PC-9 (cell line): Measurements from ENCODE around the gene ADAMTSL1. TPM values are rescaled to one million over a fixed set of nuclear protein-coding genes. Genes with fewer than 3 reads are reported as not detected.

ENCODE experiments used
- BruUV-seq: library from RNA; stranded (reverse); fragments of 400-500 nt; replicated peaks from 2 replicates; lab custom pipeline; 2021; lab: Mats Ljungman, UMichigan
- CTCF ChIA-PET: fragments of 300-600 bp; sonication (Branson Sonifier 250); formaldehyde crosslinking; loops from one replicate; lab custom pipeline; 2022; ENCODE audit warnings: antibody characterized with exemption; lab: Charles Lee
- POLR2A ChIA-PET: fragments of 300-600 bp; sonication (Branson Sonifier 250); formaldehyde crosslinking; loops from one replicate; lab custom pipeline; 2022; ENCODE audit warnings: antibody characterized with exemption; ENCODE audit not compliant: unreplicated experiment; lab: Charles Lee
- DNase-seq, 2 experiments: peaks; one replicate each; pipeline versions ENCODE4 v3.0.0 to v3.0.0-alpha.2; 2015 to 2022; ENCODE audit warnings: mixed read lengths in 1 of 2
- H2AFZ ChIP-seq: fragments of 200-600 bp; sonication (generic); 2 replicates; pipeline ENCODE4 v1.8.1; 2017; ENCODE audit warnings: antibody characterized with exemption
- H3F3A ChIP-seq: fragments of 200-600 bp; sonication (generic); 2 replicates; pipeline ENCODE4 v1.8.1; 2017; ENCODE audit warnings: antibody characterized with exemption, mild to moderate bottlenecking, low read depth; ENCODE audit not compliant: insufficient read depth
- H3K27ac ChIP-seq: fragments of 200-600 bp; sonication (generic); 2 replicates; pipeline ENCODE4 v1.6.1; 2016; ENCODE audit warnings: mixed run types
- H3K27me3 ChIP-seq: fragments of 200-600 bp; sonication (generic); 2 replicates; pipeline ENCODE4 v1.6.1; 2016; ENCODE audit warnings: low read depth, mixed run types; ENCODE audit not compliant: insufficient read depth
- H3K36me3 ChIP-seq: fragments of 200-600 bp; sonication (generic); 2 replicates; pipeline ENCODE4 v1.6.1; 2016; ENCODE audit warnings: low read depth, mixed run types
- H3K4me1 ChIP-seq: fragments of 200-600 bp; sonication (generic); replicated peaks from 2 replicates; pipeline ENCODE4 v1.6.1; 2016; ENCODE audit warnings: mixed run types; ENCODE audit not compliant: insufficient read depth
- H3K4me2 ChIP-seq: fragments of 200-600 bp; sonication (generic); 2 replicates; pipeline ENCODE4 v1.6.1; 2017; ENCODE audit warnings: mixed run types
- H3K4me3 ChIP-seq: fragments of 200-600 bp; sonication (generic); 2 replicates; pipeline ENCODE4 v1.6.1; 2016; ENCODE audit warnings: mixed run types
- H3K79me2 ChIP-seq: fragments of 200-600 bp; sonication (generic); 2 replicates; pipeline ENCODE4 v1.6.1; 2017; ENCODE audit warnings: low read depth, mixed run types
- H3K9me2 ChIP-seq: fragments of 200-600 bp; sonication (generic); 2 replicates; pipeline ENCODE4 v1.8.1; 2017; ENCODE audit warnings: mild to moderate bottlenecking; ENCODE audit not compliant: insufficient read depth
- H3K9me3 ChIP-seq: fragments of 200-600 bp; sonication (generic); 2 replicates; pipeline ENCODE4 v1.8.1; 2016; ENCODE audit warnings: low read depth; ENCODE audit not compliant: insufficient read depth
- H4K20me1 ChIP-seq: fragments of 200-600 bp; sonication (generic); 2 replicates; pipeline ENCODE4 v1.8.1; 2017; ENCODE audit not compliant: insufficient read depth
- CTCF ChIP-seq: fragments of 200-600 bp; sonication (generic); conservative IDR thresholded peaks from 2 replicates; pipeline ENCODE4 v1.6.1; 2017; ENCODE audit warnings: mixed run types, antibody characterized with exemption, mild to moderate bottlenecking, moderate library complexity
- EZH2 ChIP-seq: fragments of 200-600 bp; sonication (generic); IDR thresholded peaks from 2 replicates; pipeline ENCODE4 v1.8.0; 2017; ENCODE audit warnings: antibody characterized with exemption, low read depth
- intact Hi-C: fragments of 100-400 bp; cut with micrococcal nuclease; formaldehyde crosslinking; loops from one replicate; pipeline ENCODE4 v1.10.0; 2022; ENCODE audit not compliant: unreplicated experiment
- total RNA-seq: library from RNA; stranded (reverse); gene quantifications from 2 replicates; pipeline ENCODE4 v1.2.3, GENCODE V29; 2021

ADAMTSL1 gene
- total RNA-seq, 1 experiment from 2014 or later: not detected

DNA sequence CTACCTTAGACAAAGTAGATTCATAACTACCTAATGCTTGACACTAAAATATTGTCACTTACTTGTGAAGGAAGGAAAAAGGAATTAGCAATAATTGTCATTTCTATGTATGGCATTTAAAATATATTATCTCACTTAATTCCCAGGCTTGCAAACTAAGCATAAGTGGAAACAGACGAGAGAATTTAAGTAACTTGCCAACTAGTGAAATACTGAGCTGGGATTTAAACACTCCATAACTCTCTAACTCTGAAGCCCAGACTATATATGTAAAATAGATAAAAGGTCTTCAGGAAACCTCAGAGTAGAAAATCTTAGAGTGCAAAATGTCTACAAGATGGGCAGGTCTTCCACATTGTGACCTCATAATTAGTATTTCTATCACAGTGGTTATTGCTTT, 301.3 kb downstream of the ADAMTSL1 start:
- ChIA-PET CTCF (no interaction called here), POLR2A (no interaction called here)
- BruUV-seq: no TSS peak
- no peak overlapping the region for H2AFZ ChIP-seq
- no peak for DNase-seq
- no peak overlapping the region for H3K4me2 ChIP-seq
- H3K27me3 ChIP-seq: 0 out of 2 replicates have a peak, but pooled peaks cover 9% of the 10 kb centered on the region
- H3K9me3 ChIP-seq: no peaks in the 10 kb centered on the region
- intact Hi-C loops: no loop called here
- H4K20me1 ChIP-seq: no peaks in the 10 kb centered on the region
- no peaks in the 10 kb centered on the region for H3F3A ChIP-seq
- H3K79me2 ChIP-seq: no peaks in the 10 kb centered on the region
- TF ChIP-seq CTCF (no peak), EZH2 (no peak)
- no peak overlapping the region for H3K4me3 ChIP-seq
- H3K36me3 ChIP-seq: no peaks in the 10 kb centered on the region
- H3K27ac ChIP-seq: no peak overlapping the region
- H3K4me1 ChIP-seq: no peaks in the 10 kb centered on the region
- H3K9me2 ChIP-seq: no peaks in the 10 kb centered on the region

DNA sequence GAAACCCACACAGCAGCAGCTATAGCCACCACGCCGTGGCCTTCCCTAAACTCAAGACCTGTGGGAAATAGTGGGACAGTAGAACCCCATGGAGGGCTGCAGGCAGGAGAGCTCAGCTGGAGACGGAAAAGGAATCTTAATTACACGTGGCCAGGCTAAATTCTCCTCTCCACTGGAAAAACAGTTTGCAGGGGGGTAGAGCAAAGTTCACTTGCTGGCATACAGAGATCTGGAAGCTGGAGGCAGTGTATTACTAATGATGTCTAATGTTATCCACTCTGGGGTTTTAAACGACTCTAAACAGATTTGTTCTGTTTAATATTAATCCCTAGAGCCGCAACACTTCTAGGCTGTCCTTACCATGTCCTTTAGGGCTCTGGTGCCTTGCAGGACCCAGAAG, 302.0 kb downstream of the ADAMTSL1 start:
- Histone ChIP-seq H3K4me1 (no peaks in the 10 kb centered on the region), H3K4me2 (no peak overlapping the region), H3K9me2 (no peaks in the 10 kb centered on the region), H3K27ac (no peak overlapping the region), H3K79me2 (no peaks in the 10 kb centered on the region), H3K9me3 (no peaks in the 10 kb centered on the region), H4K20me1 (no peaks in the 10 kb centered on the region), H3K27me3 (0 out of 2 replicates have a peak, but pooled peaks cover 5% of the 10 kb centered on the region), H3K36me3 (no peaks in the 10 kb centered on the region), H3F3A (no peaks in the 10 kb centered on the region), H3K4me3 (no peak overlapping the region), H2AFZ (no peak overlapping the region)
- CTCF ChIA-PET: no interaction called here
- no TSS peak for BruUV-seq
- no peak for DNase-seq
- TF ChIP-seq EZH2: no peak
- TF ChIP-seq CTCF: no peak
- POLR2A ChIA-PET: no interaction called here
- intact Hi-C loops: no loop called here

GRCh38 chr9:18776836-18777820, 303.2 kb downstream of the ADAMTSL1 start:
- Histone ChIP-seq H3K27me3 (no peaks in the 10 kb centered on the region), H3K36me3 (no peaks in the 10 kb centered on the region), H4K20me1 (no peaks in the 10 kb centered on the region), H2AFZ (no peak overlapping the region), H3K9me2 (no peaks in the 10 kb centered on the region), H3K4me1 (no peaks in the 10 kb centered on the region), H3K27ac (no peak overlapping the region), H3K4me2 (no peak overlapping the region), H3K4me3 (no peak overlapping the region), H3K79me2 (no peaks in the 10 kb centered on the region), H3K9me3 (no peaks in the 10 kb centered on the region), H3F3A (no peaks in the 10 kb centered on the region)
- no TSS peak for BruUV-seq
- TF ChIP-seq EZH2 (no peak), CTCF (no peak)
- POLR2A ChIA-PET: no interaction called here
- CTCF ChIA-PET: no interaction called here
- DNase-seq: no peak
- intact Hi-C loops: no loop called here
